ENCODE measurements around the gene ZC3H12A.

DNA sequence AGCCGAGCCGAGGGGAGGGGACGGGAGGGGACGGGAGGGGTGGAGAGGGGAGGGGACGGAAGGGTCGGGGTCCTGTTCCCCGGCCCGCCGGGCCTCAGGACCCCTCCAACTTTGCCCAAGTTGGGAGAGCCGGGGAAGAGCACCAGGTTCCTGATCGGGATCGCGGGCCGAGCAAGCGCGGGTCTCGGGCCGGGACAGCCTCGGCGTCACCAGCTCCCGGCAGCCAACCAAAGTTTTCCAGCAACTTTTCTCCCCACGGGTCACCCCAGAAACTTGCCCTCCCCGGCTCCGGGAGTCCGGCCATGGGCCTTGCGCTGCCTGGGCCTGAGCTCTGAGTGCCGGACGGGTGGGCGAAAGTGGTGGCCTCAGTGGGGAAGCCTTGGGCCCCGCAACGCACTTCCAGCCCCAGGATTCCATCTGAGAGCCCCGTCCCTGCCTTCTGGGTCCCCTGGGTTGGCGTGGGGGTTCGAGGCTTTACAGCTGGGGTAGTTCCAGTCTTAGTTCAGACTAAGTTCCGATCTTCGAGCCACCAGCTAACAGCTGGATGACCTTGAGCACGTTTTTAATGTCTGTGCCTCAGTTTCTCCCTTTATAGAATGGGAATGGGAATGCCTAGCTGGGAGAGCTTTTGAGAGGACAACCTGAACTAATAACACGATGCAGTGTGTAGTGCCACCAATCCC lies 458 bp downstream of the ZC3H12A start:
- TF ChIP-seq, protein P1, sequence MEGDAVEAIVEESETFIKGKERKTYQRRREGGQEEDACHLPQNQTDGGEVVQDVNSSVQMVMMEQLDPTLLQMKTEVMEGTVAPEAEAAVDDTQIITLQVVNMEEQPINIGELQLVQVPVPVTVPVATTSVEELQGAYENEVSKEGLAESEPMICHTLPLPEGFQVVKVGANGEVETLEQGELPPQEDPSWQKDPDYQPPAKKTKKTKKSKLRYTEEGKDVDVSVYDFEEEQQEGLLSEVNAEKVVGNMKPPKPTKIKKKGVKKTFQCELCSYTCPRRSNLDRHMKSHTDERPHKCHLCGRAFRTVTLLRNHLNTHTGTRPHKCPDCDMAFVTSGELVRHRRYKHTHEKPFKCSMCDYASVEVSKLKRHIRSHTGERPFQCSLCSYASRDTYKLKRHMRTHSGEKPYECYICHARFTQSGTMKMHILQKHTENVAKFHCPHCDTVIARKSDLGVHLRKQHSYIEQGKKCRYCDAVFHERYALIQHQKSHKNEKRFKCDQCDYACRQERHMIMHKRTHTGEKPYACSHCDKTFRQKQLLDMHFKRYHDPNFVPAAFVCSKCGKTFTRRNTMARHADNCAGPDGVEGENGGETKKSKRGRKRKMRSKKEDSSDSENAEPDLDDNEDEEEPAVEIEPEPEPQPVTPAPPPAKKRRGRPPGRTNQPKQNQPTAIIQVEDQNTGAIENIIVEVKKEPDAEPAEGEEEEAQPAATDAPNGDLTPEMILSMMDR (IDR thresholded peaks at IDR 0.05) = no peak
- TF ChIP-seq POLR2A (IDR thresholded peaks at IDR 0.05) = no peak

Data from testis (tissue), 2 donors.